ENCODE results near the gene SLC22A7. TPM values are rescaled to one million over a fixed set of nuclear protein-coding genes. Genes with fewer than 3 reads are reported as not detected.

SLC22A7 gene
- total RNA-seq, 1 experiment from 2014 or later: not detected

GRCh38 chr6:43283905-43284304, 14.2 kb upstream of the SLC22A7 start:
- no peaks in the 10 kb centered on the region for H3K27me3 ChIP-seq (ENCODE audit: low read length)
- H3K4me2 ChIP-seq (ENCODE audit: low read depth, low read length, poor library complexity, severe bottlenecking): no peak overlapping the region
- H3K36me3 ChIP-seq (ENCODE audit: insufficient read depth, low read length): no peaks in the 10 kb centered on the region
- H3K79me2 ChIP-seq (ENCODE audit: low read length): no peaks in the 10 kb centered on the region
- no peaks in the 10 kb centered on the region for H3K9me2 ChIP-seq (replicated peaks; ENCODE audit: insufficient read depth, low read length)
- DNase-seq: no peak
- H3K9ac ChIP-seq (ENCODE audit: low read length): no peak overlapping the region
- H4K20me1 ChIP-seq (ENCODE audit: insufficient read depth, low read depth, low read length): no peaks in the 10 kb centered on the region
- no peaks in the 10 kb centered on the region for H3K9me3 ChIP-seq (ENCODE audit: low read length)
- no peak overlapping the region for H3K4me3 ChIP-seq (ENCODE audit: low read length)
- no peak overlapping the region for H3K27ac ChIP-seq (ENCODE audit: low read length)
- no peaks in the 10 kb centered on the region for H3K4me1 ChIP-seq (ENCODE audit: low read length)
- no peak overlapping the region for H2AFZ ChIP-seq (ENCODE audit: low read length)

GRCh38 chr6:43284991-43285781, 12.9 kb upstream of the SLC22A7 start:
- H3K4me2 ChIP-seq (ENCODE audit: low read depth, low read length, poor library complexity, severe bottlenecking): no peak overlapping the region
- H3K9me3 ChIP-seq (ENCODE audit: low read length): no peaks in the 10 kb centered on the region
- H3K4me3 ChIP-seq (ENCODE audit: low read length): no peak overlapping the region
- H3K36me3 ChIP-seq (ENCODE audit: insufficient read depth, low read length): no peaks in the 10 kb centered on the region
- H3K4me1 ChIP-seq (ENCODE audit: low read length): no peaks in the 10 kb centered on the region
- H3K27me3 ChIP-seq (ENCODE audit: low read length): no peaks in the 10 kb centered on the region
- DNase-seq: no peak
- H3K79me2 ChIP-seq (ENCODE audit: low read length): no peaks in the 10 kb centered on the region
- H3K27ac ChIP-seq (ENCODE audit: low read length): no peak overlapping the region
- no peaks in the 10 kb centered on the region for H3K9me2 ChIP-seq (replicated peaks; ENCODE audit: insufficient read depth, low read length)
- H3K9ac ChIP-seq (ENCODE audit: low read length): no peak overlapping the region
- no peaks in the 10 kb centered on the region for H4K20me1 ChIP-seq (ENCODE audit: insufficient read depth, low read depth, low read length)
- no peak overlapping the region for H2AFZ ChIP-seq (ENCODE audit: low read length)

- Histone ChIP-seq H3K9me2 (replicated peaks; ENCODE audit: insufficient read depth, low read length) (no peaks in the 10 kb centered on the region), H3K4me1 (ENCODE audit: low read length) (no peaks in the 10 kb centered on the region), H3K4me2 (ENCODE audit: low read depth, low read length, poor library complexity, severe bottlenecking) (no peak overlapping the region), H3K79me2 (ENCODE audit: low read length) (no peaks in the 10 kb centered on the region), H3K9ac (ENCODE audit: low read length) (no peak overlapping the region), H3K27me3 (ENCODE audit: low read length) (no peaks in the 10 kb centered on the region), H3K4me3 (ENCODE audit: low read length) (no peak overlapping the region), H4K20me1 (ENCODE audit: insufficient read depth, low read depth, low read length) (no peaks in the 10 kb centered on the region), H3K36me3 (ENCODE audit: insufficient read depth, low read length) (no peaks in the 10 kb centered on the region), H3K9me3 (ENCODE audit: low read length) (no peaks in the 10 kb centered on the region), H2AFZ (ENCODE audit: low read length) (no peak overlapping the region), H3K27ac (ENCODE audit: low read length) (no peak overlapping the region)
- no peak for DNase-seq
Observed at GRCh38 chr6:43285832-43286231, 12.2 kb upstream of the SLC22A7 start.

GRCh38 chr6:43286456-43286979, 11.5 kb upstream of the SLC22A7 start:
- H4K20me1 ChIP-seq (ENCODE audit: insufficient read depth, low read depth, low read length): no peaks in the 10 kb centered on the region
- no peak overlapping the region for H3K9ac ChIP-seq (ENCODE audit: low read length)
- H3K27me3 ChIP-seq (ENCODE audit: low read length): no peaks in the 10 kb centered on the region
- H3K4me2 ChIP-seq (ENCODE audit: low read depth, low read length, poor library complexity, severe bottlenecking): no peak overlapping the region
- DNase-seq: no peak
- no peaks in the 10 kb centered on the region for H3K79me2 ChIP-seq (ENCODE audit: low read length)
- H3K9me3 ChIP-seq (ENCODE audit: low read length): no peaks in the 10 kb centered on the region
- no peaks in the 10 kb centered on the region for H3K4me1 ChIP-seq (ENCODE audit: low read length)
- H3K27ac ChIP-seq (ENCODE audit: low read length): no peak overlapping the region
- H2AFZ ChIP-seq (ENCODE audit: low read length): no peak overlapping the region
- no peaks in the 10 kb centered on the region for H3K36me3 ChIP-seq (ENCODE audit: insufficient read depth, low read length)
- no peak overlapping the region for H3K4me3 ChIP-seq (ENCODE audit: low read length)
- H3K9me2 ChIP-seq (replicated peaks; ENCODE audit: insufficient read depth, low read length): no peaks in the 10 kb centered on the region

GRCh38 chr6:43286980-43287716, 10.9 kb upstream of the SLC22A7 start:
- DNase-seq: no peak

GRCh38 chr6:43287717-43288679, 10.1 kb upstream of the SLC22A7 start:
- no peak overlapping the region for H3K27ac ChIP-seq (ENCODE audit: low read length)
- H3K9ac ChIP-seq (ENCODE audit: low read length): no peak overlapping the region
- no peak overlapping the region for H3K4me2 ChIP-seq (ENCODE audit: low read depth, low read length, poor library complexity, severe bottlenecking)
- H3K4me1 ChIP-seq (ENCODE audit: low read length): no peaks in the 10 kb centered on the region
- no peaks in the 10 kb centered on the region for H3K36me3 ChIP-seq (ENCODE audit: insufficient read depth, low read length)
- no peaks in the 10 kb centered on the region for H3K9me2 ChIP-seq (replicated peaks; ENCODE audit: insufficient read depth, low read length)
- no peaks in the 10 kb centered on the region for H3K27me3 ChIP-seq (ENCODE audit: low read length)
- H2AFZ ChIP-seq (ENCODE audit: low read length): no peak overlapping the region
- no peak for DNase-seq
- no peaks in the 10 kb centered on the region for H4K20me1 ChIP-seq (ENCODE audit: insufficient read depth, low read depth, low read length)
- no peak overlapping the region for H3K4me3 ChIP-seq (ENCODE audit: low read length)
- no peaks in the 10 kb centered on the region for H3K9me3 ChIP-seq (ENCODE audit: low read length)
- H3K79me2 ChIP-seq (ENCODE audit: low read length): no peaks in the 10 kb centered on the region

More at GRCh38 chr6:43286980-43287716, 10.9 kb upstream of the SLC22A7 start:
- no peak overlapping the region for H3K4me3 ChIP-seq (ENCODE audit: low read length)
- no peak overlapping the region for H3K27ac ChIP-seq (ENCODE audit: low read length)
- no peaks in the 10 kb centered on the region for H3K36me3 ChIP-seq (ENCODE audit: insufficient read depth, low read length)
- H3K9me3 ChIP-seq (ENCODE audit: low read length): no peaks in the 10 kb centered on the region
- H3K4me2 ChIP-seq (ENCODE audit: low read depth, low read length, poor library complexity, severe bottlenecking): no peak overlapping the region
- no peak overlapping the region for H2AFZ ChIP-seq (ENCODE audit: low read length)
- H3K9me2 ChIP-seq (replicated peaks; ENCODE audit: insufficient read depth, low read length): no peaks in the 10 kb centered on the region
- no peaks in the 10 kb centered on the region for H3K79me2 ChIP-seq (ENCODE audit: low read length)
- no peak overlapping the region for H3K9ac ChIP-seq (ENCODE audit: low read length)
- no peaks in the 10 kb centered on the region for H3K4me1 ChIP-seq (ENCODE audit: low read length)
- H4K20me1 ChIP-seq (ENCODE audit: insufficient read depth, low read depth, low read length): no peaks in the 10 kb centered on the region
- H3K27me3 ChIP-seq (ENCODE audit: low read length): no peaks in the 10 kb centered on the region

GRCh38 chr6:43290339-43290904, 7.6 kb upstream of the SLC22A7 start:
- no peaks in the 10 kb centered on the region for H3K27me3 ChIP-seq (ENCODE audit: low read length)
- H2AFZ ChIP-seq (ENCODE audit: low read length): no peak overlapping the region
- H3K27ac ChIP-seq (ENCODE audit: low read length): no peak overlapping the region
- no peak overlapping the region for H3K4me2 ChIP-seq (ENCODE audit: low read depth, low read length, poor library complexity, severe bottlenecking)
- no peaks in the 10 kb centered on the region for H3K4me1 ChIP-seq (ENCODE audit: low read length)
- DNase-seq: no peak
- H4K20me1 ChIP-seq (ENCODE audit: insufficient read depth, low read depth, low read length): no peaks in the 10 kb centered on the region
- no peaks in the 10 kb centered on the region for H3K36me3 ChIP-seq (ENCODE audit: insufficient read depth, low read length)
- H3K4me3 ChIP-seq (ENCODE audit: low read length): no peak overlapping the region
- no peak overlapping the region for H3K9ac ChIP-seq (ENCODE audit: low read length)
- no peaks in the 10 kb centered on the region for H3K9me3 ChIP-seq (ENCODE audit: low read length)
- H3K79me2 ChIP-seq (ENCODE audit: low read length): no peaks in the 10 kb centered on the region
- no peaks in the 10 kb centered on the region for H3K9me2 ChIP-seq (replicated peaks; ENCODE audit: insufficient read depth, low read length)
